ENCODE data around the gene PAN3. TPM values are rescaled to one million over a fixed set of nuclear protein-coding genes. Genes with fewer than 3 reads are reported as not detected.

Gene PAN3, protein sequence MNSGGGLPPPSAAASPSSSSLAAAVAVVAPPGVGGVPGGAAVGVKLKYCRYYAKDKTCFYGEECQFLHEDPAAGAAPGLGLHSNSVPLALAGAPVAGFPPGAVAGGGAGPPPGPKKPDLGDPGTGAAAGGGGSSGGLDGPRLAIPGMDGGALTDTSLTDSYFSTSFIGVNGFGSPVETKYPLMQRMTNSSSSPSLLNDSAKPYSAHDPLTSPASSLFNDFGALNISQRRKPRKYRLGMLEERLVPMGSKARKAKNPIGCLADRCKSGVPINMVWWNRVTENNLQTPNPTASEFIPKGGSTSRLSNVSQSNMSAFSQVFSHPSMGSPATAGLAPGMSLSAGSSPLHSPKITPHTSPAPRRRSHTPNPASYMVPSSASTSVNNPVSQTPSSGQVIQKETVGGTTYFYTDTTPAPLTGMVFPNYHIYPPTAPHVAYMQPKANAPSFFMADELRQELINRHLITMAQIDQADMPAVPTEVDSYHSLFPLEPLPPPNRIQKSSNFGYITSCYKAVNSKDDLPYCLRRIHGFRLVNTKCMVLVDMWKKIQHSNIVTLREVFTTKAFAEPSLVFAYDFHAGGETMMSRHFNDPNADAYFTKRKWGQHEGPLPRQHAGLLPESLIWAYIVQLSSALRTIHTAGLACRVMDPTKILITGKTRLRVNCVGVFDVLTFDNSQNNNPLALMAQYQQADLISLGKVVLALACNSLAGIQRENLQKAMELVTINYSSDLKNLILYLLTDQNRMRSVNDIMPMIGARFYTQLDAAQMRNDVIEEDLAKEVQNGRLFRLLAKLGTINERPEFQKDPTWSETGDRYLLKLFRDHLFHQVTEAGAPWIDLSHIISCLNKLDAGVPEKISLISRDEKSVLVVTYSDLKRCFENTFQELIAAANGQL
- 10 to 100 TPM; 66.0 to 66.7 TPM for total RNA-seq
- polyA plus RNA-seq = 1 to 10 TPM; 2.8 to 6.7 TPM

DNA sequence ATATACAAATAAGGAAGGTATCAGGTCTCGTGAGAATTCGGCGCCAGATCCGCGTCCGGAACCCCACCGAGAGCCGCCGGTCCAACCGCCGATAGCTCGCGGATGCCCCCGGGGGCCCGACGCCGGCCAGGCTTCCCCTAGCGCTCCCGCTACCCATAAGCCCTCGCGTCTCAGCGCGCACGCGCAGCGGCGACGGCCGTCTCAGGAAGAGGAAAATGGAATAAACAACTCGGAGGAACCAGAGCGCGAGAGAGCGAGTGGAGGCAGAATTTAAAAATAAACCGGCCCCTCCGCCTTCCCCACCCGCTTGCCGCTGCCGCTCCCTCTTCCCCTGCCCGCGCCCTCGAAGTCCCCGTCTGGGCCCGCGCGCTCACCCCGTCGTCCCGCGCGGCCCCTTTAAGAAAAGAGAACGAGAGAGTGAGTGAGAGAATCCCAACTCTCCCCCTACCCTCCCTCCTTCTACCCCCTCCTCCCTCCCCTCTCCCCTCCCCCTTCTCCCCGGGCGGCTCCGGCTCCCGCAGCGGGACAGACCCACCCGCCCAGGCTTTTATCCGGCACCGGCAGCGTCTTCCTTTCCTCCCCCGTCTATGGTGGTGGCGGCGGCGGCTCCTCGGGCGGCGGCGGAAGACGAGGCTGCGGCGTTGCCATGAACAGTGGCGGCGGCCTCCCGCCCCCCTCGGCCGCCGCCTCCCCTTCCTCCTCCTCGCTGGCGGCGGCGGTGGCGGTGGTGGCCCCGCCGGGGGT, at the start of gene PAN3:
TSS of gene PAN3 (plus strand) at position 534 of the 744 bp plus-strand sequence. CDS start at position 647, 113 bp downstream.
- H3K4me3 ChIP-seq (ENCODE audit: low read length in 2 of 2) = peak within 1 kb of the TSS; percentile 62 to 67
- POLR2A ChIA-PET (ENCODE audit: partially characterized antibody) = interaction anchor here (0.9 to 2.8 kb wide), 12 partner anchors 9 to 1952 kb away, joined by 3 to 17 read pairs (median 4); partner anchors contain the start of genes GTF3A, POLR1D and POMP
- intact Hi-C loops (cut with micrococcal nuclease) = loop anchor here (1.0 to 10.0 kb wide), 12 partner anchors 39 to 1915 kb away; partner anchors contain the start of genes GTF3A, MTIF3, POMP and RNF6
- Mint-ChIP-seq H3K27ac (peak within 1 kb of the TSS; percentile 93 to 99 (median 98)), H3K4me3 (peak within 1 kb of the TSS; percentile 91 to 99 (median 96)), H3K4me1 (peaks cover 37 to 62% (median 45%) of the 10 kb centered on the region in 4 donors), H3K9me3 (no peaks in the 10 kb centered on the region), H3K27me3 (peaks cover 0 to 2% of the 10 kb centered on the region in 2 donors), H3K36me3 (peaks cover 0 to 14% of the 10 kb centered on the region in 2 donors)
- no peaks in the 10 kb centered on the region for H3K27me3 ChIP-seq (ENCODE audit: insufficient read depth, low read length)
- peak within 1 kb of the TSS; percentile 97 for H3K27ac ChIP-seq (ENCODE audit: low read depth, low read length)
- peaks cover 44% of the 10 kb centered on the region for H3K4me1 ChIP-seq (ENCODE audit: insufficient read depth, low read length)
- H3K9me3 ChIP-seq (ENCODE audit: control insufficient read depth in 1 of 2, low read length in 2 of 2) = no peaks in the 10 kb centered on the region
- peak; percentile 91 to 94 (median 92) for DNase-seq
- H3K36me3 ChIP-seq (ENCODE audit: insufficient read depth, low read length) = no peaks in the 10 kb centered on the region
- CTCF ChIA-PET (ENCODE audit: partially characterized antibody) = no interaction called here

DNA sequence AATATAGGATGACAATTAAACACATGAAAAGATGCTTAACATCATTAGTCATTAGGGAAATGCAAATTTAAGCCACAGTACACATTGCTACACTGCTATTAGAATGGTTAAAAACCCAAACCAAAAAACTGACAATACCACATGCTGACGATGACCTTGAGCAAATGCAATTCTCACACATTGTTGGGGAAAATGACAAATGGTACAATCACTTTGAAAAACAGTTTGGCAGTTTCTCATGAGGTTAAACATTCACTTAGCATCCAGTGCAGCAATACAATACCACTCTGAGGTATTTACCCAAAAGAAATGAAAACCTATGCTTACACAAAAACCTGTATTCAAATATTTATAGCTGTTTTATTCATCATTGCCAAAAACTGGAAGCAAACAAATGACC, 49.3 kb upstream of the PAN3 start:
- DNase-seq = no peak
- H3K4me3 ChIP-seq (ENCODE audit: low read length in 2 of 2) = no peak overlapping the region
- ChIA-PET POLR2A (ENCODE audit: partially characterized antibody) (no interaction called here), CTCF (ENCODE audit: partially characterized antibody) (no interaction called here)
- intact Hi-C loops (cut with micrococcal nuclease) = no loop called here
- Mint-ChIP-seq H3K36me3 (no peaks in the 10 kb centered on the region), H3K4me1 (no peaks in the 10 kb centered on the region), H3K4me3 (no peak overlapping the region), H3K9me3 (peaks cover 0 to 3% (median 0%) of the 10 kb centered on the region in 8 donors), H3K27ac (no peak overlapping the region), H3K27me3 (peaks cover 14 to 20% of the 10 kb centered on the region in 2 donors)
- H3K4me1 ChIP-seq (ENCODE audit: insufficient read depth, low read length) = no peaks in the 10 kb centered on the region
- peaks cover 6% of the 10 kb centered on the region for H3K27me3 ChIP-seq (ENCODE audit: insufficient read depth, low read length)
- H3K27ac ChIP-seq (ENCODE audit: low read depth, low read length) = no peak overlapping the region
- no peaks in the 10 kb centered on the region for H3K36me3 ChIP-seq (ENCODE audit: insufficient read depth, low read length)
- H3K9me3 ChIP-seq (ENCODE audit: control insufficient read depth in 1 of 2, low read length in 2 of 2) = no peaks in the 10 kb centered on the region

DNA sequence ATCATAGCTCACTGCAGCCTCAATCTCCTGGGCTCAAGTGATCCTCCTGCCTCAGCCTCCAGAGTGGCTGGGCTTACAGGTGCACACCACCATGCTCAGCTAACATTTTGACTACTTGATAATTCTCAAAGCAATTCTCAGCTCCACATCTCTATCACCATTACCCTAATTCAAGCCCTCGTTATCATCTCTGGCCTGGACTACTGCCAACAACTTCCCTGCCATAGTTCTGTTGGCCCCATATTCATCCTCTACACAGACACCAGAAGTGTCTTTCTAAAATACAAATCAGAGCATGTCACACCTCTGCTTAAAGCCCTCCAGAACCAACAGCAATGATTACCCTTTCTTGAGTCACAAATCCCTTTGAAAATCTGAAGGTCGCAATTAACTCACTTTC, 45.9 kb upstream of the PAN3 start:
- DNase-seq = no peak
- Histone ChIP-seq H3K4me1 (ENCODE audit: insufficient read depth, low read length) (no peaks in the 10 kb centered on the region), H3K27me3 (ENCODE audit: insufficient read depth, low read length) (peaks cover 6% of the 10 kb centered on the region), H3K27ac (ENCODE audit: low read depth, low read length) (no peak overlapping the region), H3K4me3 (ENCODE audit: low read length in 2 of 2) (no peak overlapping the region), H3K9me3 (ENCODE audit: control insufficient read depth in 1 of 2, low read length in 2 of 2) (no peaks in the 10 kb centered on the region), H3K36me3 (ENCODE audit: insufficient read depth, low read length) (no peaks in the 10 kb centered on the region)
- POLR2A ChIA-PET (ENCODE audit: partially characterized antibody) = no interaction called here
- no peak overlapping the region for H3K27ac Mint-ChIP-seq
- H3K27me3 Mint-ChIP-seq = peaks cover 22 to 27% of the 10 kb centered on the region in 2 donors
- no peaks in the 10 kb centered on the region for H3K4me1 Mint-ChIP-seq
- peaks cover 0 to 3% (median 0%) of the 10 kb centered on the region in 8 donors for H3K9me3 Mint-ChIP-seq
- CTCF ChIA-PET (ENCODE audit: partially characterized antibody) = no interaction called here
- H3K4me3 Mint-ChIP-seq = no peak overlapping the region
- H3K36me3 Mint-ChIP-seq = no peaks in the 10 kb centered on the region
- intact Hi-C loops (cut with micrococcal nuclease) = no loop called here

DNA sequence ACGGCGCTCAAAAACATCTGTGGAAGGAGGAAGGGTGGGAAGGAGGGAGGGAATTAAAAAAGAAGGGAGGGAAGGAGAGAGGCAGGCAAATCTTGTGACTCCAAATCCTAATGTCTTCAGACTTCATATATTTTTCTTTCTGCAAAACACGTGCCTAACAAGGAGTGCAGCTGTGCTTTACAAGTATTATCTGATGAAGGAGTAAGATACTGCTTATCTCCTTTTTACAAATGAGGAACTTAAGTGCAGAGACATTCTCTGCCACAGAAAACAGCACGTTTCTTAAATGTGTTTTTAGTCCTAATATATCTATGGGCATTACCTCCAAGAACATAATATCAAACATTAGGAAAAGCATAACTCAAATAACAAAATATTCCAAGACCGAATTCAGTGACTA, 44.5 kb upstream of the PAN3 start:
- H3K4me1 Mint-ChIP-seq = peaks cover 0 to 2% (median 0%) of the 10 kb centered on the region in 4 donors
- DNase-seq = no peak
- POLR2A ChIA-PET (ENCODE audit: partially characterized antibody) = no interaction called here
- Histone ChIP-seq H3K27me3 (ENCODE audit: insufficient read depth, low read length) (peaks cover 12% of the 10 kb centered on the region), H3K36me3 (ENCODE audit: insufficient read depth, low read length) (no peaks in the 10 kb centered on the region), H3K4me1 (ENCODE audit: insufficient read depth, low read length) (no peaks in the 10 kb centered on the region), H3K4me3 (ENCODE audit: low read length in 2 of 2) (no peak overlapping the region), H3K9me3 (ENCODE audit: control insufficient read depth in 1 of 2, low read length in 2 of 2) (no peaks in the 10 kb centered on the region), H3K27ac (ENCODE audit: low read depth, low read length) (no peak overlapping the region)
- H3K9me3 Mint-ChIP-seq = peaks cover 0 to 4% (median 0%) of the 10 kb centered on the region in 8 donors
- CTCF ChIA-PET (ENCODE audit: partially characterized antibody) = interaction anchor here (0.6 kb wide), 1 partner anchor 250 kb away, joined by 3 read pairs; no protein-coding TSS in a partner anchor
- no peak overlapping the region for H3K4me3 Mint-ChIP-seq
- intact Hi-C loops (cut with micrococcal nuclease) = no loop called here
- H3K36me3 Mint-ChIP-seq = no peaks in the 10 kb centered on the region
- H3K27me3 Mint-ChIP-seq = peaks cover 26 to 37% of the 10 kb centered on the region in 2 donors
- no peak overlapping the region for H3K27ac Mint-ChIP-seq

DNA sequence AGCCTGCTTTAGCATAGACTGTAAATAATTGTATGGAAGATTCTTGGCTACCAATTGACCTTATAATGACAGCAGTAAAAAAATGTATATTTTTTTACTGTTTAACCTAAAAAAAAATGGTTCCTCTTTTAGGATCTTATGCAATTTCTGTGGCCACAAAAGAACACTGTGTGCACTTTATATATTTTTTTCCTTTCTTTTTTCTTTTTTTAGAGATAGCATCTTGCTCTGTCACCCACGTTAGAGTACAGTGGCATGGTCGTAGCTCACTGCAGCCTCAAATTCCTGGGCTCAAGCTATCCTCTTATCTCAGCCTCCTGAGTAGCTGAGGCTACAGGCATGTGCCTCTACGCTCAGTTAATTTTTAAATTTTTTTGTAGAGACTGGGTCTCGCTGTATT, 44.0 kb upstream of the PAN3 start:
- H3K4me1 ChIP-seq (ENCODE audit: insufficient read depth, low read length) = peaks cover 1% of the 10 kb centered on the region
- ChIA-PET POLR2A (ENCODE audit: partially characterized antibody) (no interaction called here), CTCF (ENCODE audit: partially characterized antibody) (interaction anchor here (0.6 kb wide), 1 partner anchor 250 kb away, joined by 3 read pairs; no protein-coding TSS in a partner anchor)
- peaks cover 0 to 4% (median 0%) of the 10 kb centered on the region in 8 donors for H3K9me3 Mint-ChIP-seq
- no peak for DNase-seq
- H3K9me3 ChIP-seq (ENCODE audit: control insufficient read depth in 1 of 2, low read length in 2 of 2) = no peaks in the 10 kb centered on the region
- no peak overlapping the region for H3K27ac ChIP-seq (ENCODE audit: low read depth, low read length)
- H3K4me3 Mint-ChIP-seq = no peak overlapping the region
- no peak overlapping the region for H3K27ac Mint-ChIP-seq
- H3K4me1 Mint-ChIP-seq = peaks cover 0 to 4% (median under 1%) of the 10 kb centered on the region in 4 donors
- peaks cover 16% of the 10 kb centered on the region for H3K27me3 ChIP-seq (ENCODE audit: insufficient read depth, low read length)
- no peaks in the 10 kb centered on the region for H3K36me3 Mint-ChIP-seq
- H3K4me3 ChIP-seq (ENCODE audit: low read length in 2 of 2) = no peak overlapping the region
- H3K27me3 Mint-ChIP-seq = peaks cover 28 to 39% of the 10 kb centered on the region in 2 donors
- intact Hi-C loops (cut with micrococcal nuclease) = no loop called here
- no peaks in the 10 kb centered on the region for H3K36me3 ChIP-seq (ENCODE audit: insufficient read depth, low read length)

DNA sequence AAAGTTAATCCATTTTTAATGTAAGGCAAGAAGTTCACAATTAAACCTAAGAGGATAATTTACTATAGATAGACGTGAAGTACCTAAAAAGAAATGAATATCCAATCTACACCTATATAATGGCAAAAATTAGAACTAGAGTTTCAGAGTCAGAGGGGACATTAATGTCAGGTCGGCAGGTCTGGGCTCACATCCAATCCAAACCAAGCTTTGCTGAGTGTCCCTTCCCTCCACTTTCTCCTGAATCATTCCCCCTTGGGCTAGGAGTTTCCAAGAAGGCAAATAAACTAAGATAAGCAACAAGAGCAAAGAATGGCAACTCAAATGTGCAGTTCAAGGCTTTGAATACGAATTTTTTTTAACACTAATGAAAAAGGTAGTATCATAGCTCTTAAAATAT, 40.8 kb upstream of the PAN3 start:
- Mint-ChIP-seq H3K27ac (no peak overlapping the region), H3K9me3 (peaks cover 0 to 4% (median 0%) of the 10 kb centered on the region in 8 donors), H3K4me1 (peaks cover 2 to 14% (median 7%) of the 10 kb centered on the region in 4 donors), H3K27me3 (peaks cover 42 to 47% of the 10 kb centered on the region in 2 donors), H3K36me3 (no peaks in the 10 kb centered on the region), H3K4me3 (no peak overlapping the region)
- H3K27me3 ChIP-seq (ENCODE audit: insufficient read depth, low read length) = peaks cover 30% of the 10 kb centered on the region
- DNase-seq = no peak
- H3K4me1 ChIP-seq (ENCODE audit: insufficient read depth, low read length) = peaks cover 14% of the 10 kb centered on the region
- ChIA-PET CTCF (ENCODE audit: partially characterized antibody) (no interaction called here), POLR2A (ENCODE audit: partially characterized antibody) (no interaction called here)
- no peaks in the 10 kb centered on the region for H3K36me3 ChIP-seq (ENCODE audit: insufficient read depth, low read length)
- no peaks in the 10 kb centered on the region for H3K9me3 ChIP-seq (ENCODE audit: control insufficient read depth in 1 of 2, low read length in 2 of 2)
- no peak overlapping the region for H3K4me3 ChIP-seq (ENCODE audit: low read length in 2 of 2)
- intact Hi-C loops (cut with micrococcal nuclease) = no loop called here
- H3K27ac ChIP-seq (ENCODE audit: low read depth, low read length) = no peak overlapping the region
